GM18505 (cell line): ENCODE results near the gene ST6GALNAC3.
"Not testable (repeated sequence)": the region's sequence is repeated elsewhere in the genome, so short reads cannot be mapped to it uniquely, and the experiment has no call there.

ENCODE experiments used
- ATAC-seq: cut with Tn5 transposase; IDR thresholded peaks from one replicate; pipeline ENCODE4 v1.9.1; 2021; ENCODE audit not compliant: unreplicated experiment
- POLR2A ChIP-seq: IDR thresholded peaks from 4 replicates; pipeline ENCODE4 v1.6.1; 2011; ENCODE audit warnings: borderline replicate concordance; ENCODE audit not compliant: insufficient read depth, insufficient read length; ENCODE audit errors: extremely low read depth

The ST6GALNAC3 gene

DNA sequence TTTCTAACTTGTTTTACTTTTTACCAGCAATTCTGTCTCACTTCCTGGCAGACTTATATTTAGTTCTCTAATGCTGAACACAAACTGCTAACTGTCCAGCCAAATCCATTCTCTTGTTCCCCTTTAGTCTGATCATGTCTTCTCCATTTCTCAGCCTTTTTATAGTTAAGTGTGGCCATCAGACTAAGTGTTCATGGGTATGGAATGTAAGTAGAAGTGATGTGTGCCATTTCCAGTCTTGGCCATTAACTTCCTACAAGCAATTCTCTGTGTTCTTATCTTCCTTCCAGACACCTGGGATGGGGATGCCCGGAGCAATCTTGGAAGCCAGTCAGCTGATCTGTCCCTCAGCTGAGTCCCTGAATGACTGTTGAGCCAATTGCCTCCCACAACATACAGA is 165.8 kb downstream of the ST6GALNAC3 start:
- no peak for ATAC-seq
- TF ChIP-seq POLR2A = no peak

- not testable (repeated sequence) for ATAC-seq
Observed at GRCh38 chr1:76242587-76242986, 168.0 kb downstream of the ST6GALNAC3 start.

DNA sequence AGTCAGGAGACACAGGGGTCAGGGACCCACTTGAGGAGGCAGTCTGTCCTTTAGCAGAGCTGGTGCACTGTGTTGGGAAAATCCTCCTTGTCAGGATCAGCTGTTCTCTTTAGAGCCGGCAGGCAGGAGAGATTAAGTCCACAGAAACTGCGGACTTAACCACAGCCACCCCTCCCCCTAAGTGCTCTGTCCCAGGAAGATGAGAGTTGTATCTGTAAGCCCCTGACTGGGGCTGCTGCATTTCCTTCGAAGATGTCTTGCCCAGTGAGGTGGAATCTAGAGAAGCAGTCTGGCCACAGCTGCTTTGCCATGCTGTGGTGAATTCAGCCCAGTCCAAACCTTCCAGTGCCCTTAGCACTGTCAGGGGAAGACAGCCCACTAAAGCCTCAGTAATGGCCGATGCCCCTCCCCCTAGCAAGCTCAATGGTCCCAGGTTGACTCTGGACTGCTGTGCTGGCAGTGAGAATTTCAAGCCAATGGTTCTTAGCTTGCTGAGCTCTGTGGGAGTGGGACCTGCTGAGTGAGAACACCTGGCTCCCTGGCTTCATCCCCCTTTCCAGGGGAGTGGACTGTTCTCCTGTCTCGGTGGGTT is 172.8 kb downstream of the ST6GALNAC3 start:
- ATAC-seq = no peak
- no peak for TF ChIP-seq POLR2A

DNA sequence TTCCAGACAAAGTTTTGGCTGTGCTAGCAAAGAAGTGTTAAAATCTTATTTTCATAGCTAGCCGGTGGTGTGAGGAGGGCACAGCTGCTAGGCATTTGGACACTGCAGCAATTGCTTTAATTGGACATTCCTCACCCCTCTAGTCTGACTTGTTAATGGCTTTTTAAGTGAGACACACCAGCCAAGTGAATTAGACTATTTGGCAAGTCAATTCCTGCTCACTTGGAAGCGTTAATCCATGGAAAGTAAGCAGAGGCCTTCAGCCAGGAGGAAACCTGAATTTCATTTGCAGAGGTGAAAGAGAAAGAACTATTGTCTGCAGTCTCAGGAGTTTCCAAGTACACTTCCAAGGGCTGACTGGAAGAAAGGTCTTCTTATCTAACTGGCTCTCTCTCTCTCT is 175.7 kb downstream of the ST6GALNAC3 start:
- no peak for ATAC-seq
- no peak for TF ChIP-seq POLR2A

DNA sequence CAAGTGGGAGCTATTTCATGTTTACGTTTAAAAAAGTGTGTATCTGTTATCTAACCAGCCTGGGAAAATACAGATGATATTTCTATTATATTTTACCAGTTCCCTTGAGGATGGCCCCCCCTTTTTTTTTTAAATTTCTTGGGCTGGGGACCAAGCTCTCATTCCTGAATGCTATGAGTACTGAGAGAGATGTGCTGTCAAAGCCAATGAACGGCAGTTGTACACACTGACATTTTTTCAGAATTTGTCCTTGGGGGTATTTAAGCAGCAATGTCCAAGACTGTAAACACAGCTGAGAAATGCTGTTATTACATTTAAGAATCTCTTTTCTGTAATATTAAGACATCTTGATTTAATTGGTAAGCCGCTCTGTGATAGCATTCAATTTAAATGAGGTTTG is 177.9 kb downstream of the ST6GALNAC3 start:
- TF ChIP-seq POLR2A = no peak
- ATAC-seq = no peak

DNA sequence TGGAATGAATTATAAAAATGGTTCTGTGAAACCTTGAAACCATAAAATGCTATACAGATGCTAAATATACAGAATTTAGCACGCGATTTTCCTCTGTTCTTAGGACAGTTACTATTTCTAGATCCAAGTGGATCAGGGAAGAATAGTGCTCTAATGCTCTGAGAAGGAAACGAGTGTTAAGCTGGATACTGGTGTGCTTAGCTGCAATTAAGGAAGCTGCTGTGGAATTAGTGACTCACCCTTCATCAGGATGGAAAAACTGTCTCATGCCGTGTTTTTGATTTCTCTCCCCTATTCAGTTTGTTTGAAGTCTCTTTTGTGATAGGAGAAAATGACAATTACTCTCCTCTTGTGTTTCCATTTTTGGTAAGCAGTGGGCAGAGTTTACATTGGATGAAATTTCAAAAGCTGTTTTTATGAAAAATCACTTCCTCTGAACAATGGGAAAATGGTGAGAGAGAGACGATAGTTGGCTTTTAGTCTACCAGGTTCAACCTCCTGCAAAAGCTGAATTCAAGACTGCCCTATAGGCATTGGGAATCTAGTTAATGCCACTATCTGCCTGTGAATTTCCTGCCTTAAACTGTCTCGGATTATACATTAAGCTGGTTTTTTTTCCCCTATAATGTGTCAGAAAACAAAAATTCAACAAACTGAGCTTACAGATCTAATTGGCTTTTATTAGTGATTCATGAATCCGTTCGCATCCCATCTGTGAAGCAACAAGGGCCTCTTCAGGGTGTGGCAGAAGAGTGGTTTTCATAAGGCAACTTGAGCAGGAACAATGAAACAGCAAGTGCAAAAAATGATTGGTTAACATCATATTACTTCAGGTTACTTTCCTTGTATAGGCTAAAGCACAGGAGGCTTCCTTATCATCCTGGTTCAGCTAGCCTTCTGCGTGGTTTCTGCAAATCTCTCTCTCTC is 179.8 kb downstream of the ST6GALNAC3 start:
- ATAC-seq = no peak
- no peak for TF ChIP-seq POLR2A

GRCh38 chr1:76256289-76257223 is 182.0 kb downstream of the ST6GALNAC3 start:
- no peak for TF ChIP-seq POLR2A
- no peak for ATAC-seq

GRCh38 chr1:76257823-76258222 is 183.3 kb downstream of the ST6GALNAC3 start:
- ATAC-seq = no peak
- TF ChIP-seq POLR2A = no peak

- no peak for TF ChIP-seq POLR2A
- ATAC-seq = no peak
Observed at GRCh38 chr1:76259270-76259669, 184.7 kb downstream of the ST6GALNAC3 start.

GRCh38 chr1:76260279-76260678 is 185.7 kb downstream of the ST6GALNAC3 start:
- no peak for ATAC-seq

DNA sequence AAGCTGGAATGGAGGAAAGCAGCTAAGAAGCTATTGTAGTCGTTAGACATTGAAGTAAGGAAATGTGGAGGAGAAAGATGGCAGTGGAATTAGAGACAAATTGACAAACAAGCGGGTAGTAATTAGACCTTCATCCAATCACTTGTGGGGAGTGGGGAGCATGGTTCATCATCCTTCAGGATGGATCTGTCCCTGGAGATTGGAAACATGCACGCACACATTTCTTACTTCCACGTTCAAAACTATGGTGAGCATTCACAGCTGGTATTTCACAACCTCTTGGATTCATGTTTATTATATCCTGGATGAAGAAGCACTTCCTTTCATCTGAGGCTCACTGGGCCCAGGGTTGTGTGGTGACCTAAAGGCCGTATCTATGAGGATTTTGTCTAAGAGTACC is 188.1 kb downstream of the ST6GALNAC3 start:
- no peak for TF ChIP-seq POLR2A
- ATAC-seq = no peak

More at GRCh38 chr1:76260279-76260678, 185.7 kb downstream of the ST6GALNAC3 start:
- TF ChIP-seq POLR2A = no peak

DNA sequence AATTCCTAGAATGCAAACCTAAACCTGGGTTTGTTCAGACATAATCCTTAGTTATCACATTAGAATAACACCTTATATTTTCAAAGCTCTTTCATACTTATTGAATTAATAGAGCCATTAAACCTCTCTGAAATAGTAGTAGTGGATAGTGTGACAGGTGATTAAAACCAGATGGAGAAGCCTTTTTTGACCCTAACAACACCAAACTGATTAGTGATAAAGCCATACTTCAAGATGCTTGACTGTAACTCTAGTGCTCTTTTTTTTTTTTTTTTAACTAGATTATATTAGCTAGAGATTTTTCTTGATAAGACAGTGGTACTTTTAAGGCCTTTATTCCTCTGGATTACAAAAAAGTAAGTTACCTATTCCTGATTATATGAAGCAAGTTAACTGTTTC is 190.1 kb downstream of the ST6GALNAC3 start:
- TF ChIP-seq POLR2A = no peak
- ATAC-seq = no peak

DNA sequence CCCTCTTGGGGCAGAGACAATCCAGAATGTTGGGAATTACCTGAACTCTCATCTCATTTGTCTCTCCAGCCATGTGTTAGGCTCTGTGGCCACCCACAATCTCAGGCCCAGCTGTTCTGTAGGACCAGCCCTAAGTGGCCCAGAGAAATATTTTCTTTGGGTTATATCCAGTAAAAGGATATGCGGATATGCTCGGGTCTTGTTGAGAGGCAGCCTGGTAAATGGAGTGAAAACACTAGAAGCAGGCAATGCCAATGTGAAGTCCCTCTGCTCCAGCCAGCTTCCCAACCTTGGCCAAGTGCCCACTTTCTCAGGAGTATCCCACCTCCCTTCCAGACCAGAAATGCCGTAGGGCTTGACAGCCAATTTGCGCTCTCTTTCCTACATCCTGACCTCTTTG is 192.2 kb downstream of the ST6GALNAC3 start:
- TF ChIP-seq POLR2A = no peak
- no peak for ATAC-seq
